ENCODE measurements around the gene CDK18.

The CDK18 gene

DNA sequence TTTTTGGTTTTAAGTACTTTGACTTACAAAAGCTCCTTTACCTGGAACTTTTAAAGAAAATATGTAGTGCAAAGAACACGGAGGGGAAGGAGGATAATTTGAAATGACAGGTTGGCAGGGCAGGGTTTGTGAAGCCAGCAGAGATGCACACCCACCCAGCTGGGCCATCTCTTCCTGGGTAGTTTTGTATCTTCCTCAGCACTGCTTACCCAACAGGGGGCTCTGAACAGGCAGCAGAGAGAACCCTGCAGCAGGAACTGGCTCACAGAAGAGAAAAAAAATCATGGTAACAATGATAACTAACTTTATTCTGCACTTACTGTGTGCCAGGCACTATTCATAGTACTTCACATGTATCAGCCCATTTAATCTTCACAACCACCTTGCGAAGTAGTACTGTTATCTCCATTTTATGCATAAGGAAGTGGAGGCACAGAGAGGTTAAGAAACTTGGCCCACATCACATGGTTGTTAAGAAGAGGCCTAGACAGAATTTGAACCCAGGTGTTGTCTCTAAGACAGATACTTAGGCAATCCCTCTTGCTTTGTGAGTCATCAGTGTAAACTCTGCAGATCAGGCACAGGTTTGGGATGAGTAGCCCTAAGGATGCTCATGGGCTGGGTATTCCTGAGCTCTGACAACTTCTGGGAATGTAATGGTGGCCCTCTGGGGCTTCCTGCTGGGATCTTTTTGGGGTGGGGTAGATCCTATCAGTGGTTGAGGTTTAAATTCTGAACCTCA, 66.5 kb downstream of the CDK18 start:
- DNase-seq, result no peak
- ATAC-seq, result no peak

GRCh38 chr1:205571747-205572146, 67.3 kb downstream of the CDK18 start:
- DNase-seq (no peak), ATAC-seq (no peak)

GRCh38 chr1:205572421-205572820, 68.0 kb downstream of the CDK18 start:
- no peak for DNase-seq
- no peak for ATAC-seq

GRCh38 chr1:205575294-205575885, 70.9 kb downstream of the CDK18 start:
- ATAC-seq, result no peak
- DNase-seq, result no peak

DNA sequence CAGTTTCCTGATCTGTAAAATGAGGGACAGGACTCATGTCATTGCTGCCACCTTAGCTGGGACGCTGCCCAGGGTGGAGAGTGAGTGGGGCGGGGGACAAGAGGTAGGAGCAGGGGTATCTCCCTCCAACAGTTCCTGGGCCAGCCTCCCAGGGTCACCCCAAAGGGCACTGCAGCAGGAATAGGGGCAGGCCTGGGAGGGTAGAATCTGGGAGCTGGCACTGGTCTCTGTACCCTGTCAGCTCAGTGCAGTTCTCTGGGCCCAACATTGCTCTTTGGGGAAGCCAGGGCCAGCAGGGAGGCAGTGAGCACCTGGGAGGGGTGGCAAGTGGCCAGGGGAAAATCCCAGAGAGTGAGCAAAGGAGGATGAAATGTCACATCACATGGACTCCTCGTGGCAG, 71.5 kb downstream of the CDK18 start:
- ATAC-seq (no peak), DNase-seq (no peak)

DNA sequence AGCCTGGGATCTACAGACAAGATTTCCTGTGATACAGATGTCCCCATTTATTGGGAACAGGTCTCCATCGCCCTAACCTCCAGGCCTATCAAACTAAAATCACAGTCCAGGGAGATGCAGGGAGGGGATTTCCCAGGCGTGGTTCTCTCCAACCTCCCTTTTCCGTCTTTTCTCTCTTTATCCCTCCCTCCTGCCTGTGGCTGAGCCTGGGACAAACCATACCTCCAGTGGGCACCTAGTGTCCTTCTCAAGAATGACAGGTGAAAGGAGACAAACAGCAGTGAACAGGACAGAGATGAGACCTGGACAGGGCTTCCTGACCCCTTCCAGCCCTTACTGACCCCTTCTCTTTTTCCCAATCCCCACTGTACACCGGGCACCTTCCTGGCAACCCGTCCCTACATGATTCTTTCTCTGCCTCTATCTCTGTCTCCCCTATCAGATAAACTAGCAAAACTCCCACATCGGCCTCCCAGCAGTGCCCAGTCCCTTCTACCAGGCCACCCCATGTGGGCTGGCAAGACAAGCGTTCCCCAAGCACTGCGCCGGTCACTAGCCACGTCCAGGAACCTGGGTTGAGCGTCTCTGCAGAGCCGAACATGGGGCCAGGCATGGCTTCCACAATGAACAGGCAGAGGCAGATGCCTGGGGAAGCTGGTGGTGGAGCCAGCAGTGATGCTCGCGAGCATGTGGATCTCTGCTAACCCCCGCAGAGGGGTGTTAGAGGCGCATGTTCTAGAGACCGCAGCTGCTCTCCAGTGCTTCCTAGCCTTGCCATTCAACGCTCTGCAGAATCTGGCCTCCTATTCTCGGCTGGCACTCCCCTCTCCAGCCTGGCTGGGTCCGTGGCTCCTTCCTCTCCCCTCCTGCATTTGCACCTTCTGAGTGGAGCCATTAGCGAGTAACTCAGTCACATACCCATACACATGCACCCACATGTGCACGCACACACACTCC, 72.6 kb downstream of the CDK18 start:
- ATAC-seq (no peak), DNase-seq (no peak)

- DNase-seq, result no peak
- no peak for ATAC-seq
Observed at GRCh38 chr1:205577874-205578658, 73.6 kb downstream of the CDK18 start.

DNA sequence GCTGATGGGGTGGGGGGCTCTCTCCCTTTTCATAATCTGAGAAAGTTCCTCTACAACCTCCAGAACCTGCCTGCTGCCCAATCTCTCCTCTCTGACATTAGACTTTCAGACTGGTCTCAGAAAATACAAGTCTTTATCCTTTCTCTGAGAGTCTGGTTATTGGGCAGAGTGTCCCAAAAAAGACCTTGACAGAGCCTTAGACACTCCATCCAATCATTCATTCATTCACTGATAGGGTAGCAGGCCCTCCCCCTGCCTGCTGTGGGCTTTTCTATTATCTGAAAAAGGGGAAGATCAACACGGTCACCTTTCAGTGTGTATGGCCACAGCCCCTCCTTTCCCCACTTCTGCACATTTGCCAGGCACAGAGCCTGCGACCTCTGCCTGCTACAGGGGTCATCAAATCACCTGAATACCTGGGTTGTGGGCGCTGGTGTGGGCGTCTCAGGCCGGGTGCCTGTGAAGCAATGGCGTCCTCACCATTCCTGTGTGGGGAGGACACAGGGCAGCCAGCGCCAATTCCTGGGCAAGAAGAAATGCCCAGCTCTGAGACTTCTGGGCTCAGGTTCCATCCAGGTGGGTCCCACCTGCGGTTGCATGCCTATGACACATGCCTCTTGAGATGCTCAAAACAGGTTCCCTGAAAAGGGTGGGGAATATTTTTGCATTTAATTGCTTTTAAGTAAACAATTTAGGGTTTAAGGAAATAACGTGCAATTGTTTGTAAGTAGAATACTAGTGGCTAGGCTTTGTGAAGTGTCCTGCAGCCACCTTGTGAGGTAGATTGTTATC, 74.5 kb downstream of the CDK18 start:
- DNase-seq, result no peak
- no peak for ATAC-seq

- ATAC-seq (no peak), DNase-seq (no peak)
Observed at GRCh38 chr1:205579711-205580110, 75.2 kb downstream of the CDK18 start.

- no peak for ATAC-seq
- no peak for DNase-seq
Observed at GRCh38 chr1:205580140-205580922, 75.9 kb downstream of the CDK18 start.

DNA sequence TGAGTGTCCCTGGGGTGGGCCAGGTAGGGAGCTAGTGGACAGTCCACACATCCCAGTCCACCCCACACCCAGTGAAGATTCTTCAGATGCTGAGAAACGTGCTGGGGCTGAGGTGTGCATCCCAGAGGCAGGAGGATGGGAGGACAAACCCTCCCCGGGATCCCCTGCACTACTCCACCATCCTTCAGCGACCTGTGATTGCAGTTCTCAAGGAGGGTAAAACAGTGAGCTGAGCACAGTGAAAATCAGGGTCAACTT, 76.4 kb downstream of the CDK18 start:
- ATAC-seq, result no peak

GRCh38 chr1:205581321-205581980, 77.0 kb downstream of the CDK18 start:
- DNase-seq (no peak), ATAC-seq (no peak)

More for the DNA sequence above, 76.4 kb downstream of the CDK18 start:
- DNase-seq, result no peak

DNA sequence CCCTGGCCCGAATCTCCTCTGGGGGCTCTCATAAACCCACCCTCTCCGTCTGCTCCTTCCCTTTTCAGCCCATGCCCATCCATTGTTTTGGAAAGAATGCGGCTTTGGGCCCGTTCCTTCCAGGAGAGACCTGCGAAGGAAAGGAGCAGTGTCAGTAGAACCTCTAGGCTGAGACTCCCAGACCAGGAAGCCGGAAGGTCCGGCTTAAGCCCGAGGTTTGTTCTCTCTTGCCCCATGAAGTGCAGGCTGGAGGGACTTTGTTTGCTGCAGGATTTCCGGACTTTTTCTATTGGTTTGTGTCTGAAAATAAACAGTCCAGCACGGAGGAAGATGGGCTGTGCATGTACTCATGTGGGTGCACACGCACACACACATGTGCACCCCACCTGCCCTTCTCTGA, 77.6 kb downstream of the CDK18 start:
- DNase-seq, result no peak
- ATAC-seq, result no peak

Measured in stimulated activated naive CD8-positive, alpha-beta T cell treated with anti-CD3 and anti-CD28 coated beads, Interleukin-15, Interleukin-2, amounts not matched to agents 100 U/mL and 50 U/mL, for 24 hours (primary cell).